ENCODE measurements around the gene MTF2.

MTF2 gene

GRCh38 chr1:93120614-93121013 lies 41.5 kb downstream of the MTF2 start:
- Histone ChIP-seq H3K4me3 (replicated peaks; ENCODE audit: insufficient read depth, low read length) (no peak overlapping the region), H3K27ac (replicated peaks) (no peak overlapping the region), H3K27me3 (ENCODE audit: insufficient read depth, poor library complexity, severe bottlenecking) (no peaks in the 10 kb centered on the region)
- TF ChIP-seq GABPA (IDR thresholded peaks at IDR 0.05; ENCODE audit: low read depth) = no peak
- no peak for TF ChIP-seq REST (IDR thresholded peaks at IDR 0.05; ENCODE audit: insufficient replicate concordance, low read depth)
- TF ChIP-seq, protein P1, sequence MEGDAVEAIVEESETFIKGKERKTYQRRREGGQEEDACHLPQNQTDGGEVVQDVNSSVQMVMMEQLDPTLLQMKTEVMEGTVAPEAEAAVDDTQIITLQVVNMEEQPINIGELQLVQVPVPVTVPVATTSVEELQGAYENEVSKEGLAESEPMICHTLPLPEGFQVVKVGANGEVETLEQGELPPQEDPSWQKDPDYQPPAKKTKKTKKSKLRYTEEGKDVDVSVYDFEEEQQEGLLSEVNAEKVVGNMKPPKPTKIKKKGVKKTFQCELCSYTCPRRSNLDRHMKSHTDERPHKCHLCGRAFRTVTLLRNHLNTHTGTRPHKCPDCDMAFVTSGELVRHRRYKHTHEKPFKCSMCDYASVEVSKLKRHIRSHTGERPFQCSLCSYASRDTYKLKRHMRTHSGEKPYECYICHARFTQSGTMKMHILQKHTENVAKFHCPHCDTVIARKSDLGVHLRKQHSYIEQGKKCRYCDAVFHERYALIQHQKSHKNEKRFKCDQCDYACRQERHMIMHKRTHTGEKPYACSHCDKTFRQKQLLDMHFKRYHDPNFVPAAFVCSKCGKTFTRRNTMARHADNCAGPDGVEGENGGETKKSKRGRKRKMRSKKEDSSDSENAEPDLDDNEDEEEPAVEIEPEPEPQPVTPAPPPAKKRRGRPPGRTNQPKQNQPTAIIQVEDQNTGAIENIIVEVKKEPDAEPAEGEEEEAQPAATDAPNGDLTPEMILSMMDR (IDR thresholded peaks at IDR 0.05; ENCODE audit: insufficient read depth, low read length) = no peak
- TF ChIP-seq SPI1 (IDR thresholded peaks at IDR 0.05; ENCODE audit: borderline replicate concordance, low read depth) = no peak
- no peak for TF ChIP-seq POLR2AphosphoS5 (IDR thresholded peaks at IDR 0.05; ENCODE audit: low read depth)
- no peak for DNase-seq (ENCODE audit: low read depth in 1 of 2, low spot score in 1 of 2)

- H3K27me3 ChIP-seq (ENCODE audit: insufficient read depth, poor library complexity, severe bottlenecking) = no peaks in the 10 kb centered on the region
- H3K27ac ChIP-seq (replicated peaks) = no peak overlapping the region
- H3K4me3 ChIP-seq (replicated peaks; ENCODE audit: insufficient read depth, low read length) = no peak overlapping the region
- TF ChIP-seq REST (IDR thresholded peaks at IDR 0.05; ENCODE audit: insufficient replicate concordance, low read depth) = no peak
- TF ChIP-seq, protein P1 (IDR thresholded peaks at IDR 0.05; ENCODE audit: insufficient read depth, low read length) = no peak
- TF ChIP-seq GABPA (IDR thresholded peaks at IDR 0.05; ENCODE audit: low read depth) = no peak
- TF ChIP-seq POLR2AphosphoS5 (IDR thresholded peaks at IDR 0.05; ENCODE audit: low read depth) = no peak
- TF ChIP-seq SPI1 (IDR thresholded peaks at IDR 0.05; ENCODE audit: borderline replicate concordance, low read depth) = no peak
- no peak for DNase-seq (ENCODE audit: low read depth in 1 of 2, low spot score in 1 of 2)
These were observed 44.2 kb downstream of the MTF2 start for GRCh38 chr1:93123201-93123783.

DNA sequence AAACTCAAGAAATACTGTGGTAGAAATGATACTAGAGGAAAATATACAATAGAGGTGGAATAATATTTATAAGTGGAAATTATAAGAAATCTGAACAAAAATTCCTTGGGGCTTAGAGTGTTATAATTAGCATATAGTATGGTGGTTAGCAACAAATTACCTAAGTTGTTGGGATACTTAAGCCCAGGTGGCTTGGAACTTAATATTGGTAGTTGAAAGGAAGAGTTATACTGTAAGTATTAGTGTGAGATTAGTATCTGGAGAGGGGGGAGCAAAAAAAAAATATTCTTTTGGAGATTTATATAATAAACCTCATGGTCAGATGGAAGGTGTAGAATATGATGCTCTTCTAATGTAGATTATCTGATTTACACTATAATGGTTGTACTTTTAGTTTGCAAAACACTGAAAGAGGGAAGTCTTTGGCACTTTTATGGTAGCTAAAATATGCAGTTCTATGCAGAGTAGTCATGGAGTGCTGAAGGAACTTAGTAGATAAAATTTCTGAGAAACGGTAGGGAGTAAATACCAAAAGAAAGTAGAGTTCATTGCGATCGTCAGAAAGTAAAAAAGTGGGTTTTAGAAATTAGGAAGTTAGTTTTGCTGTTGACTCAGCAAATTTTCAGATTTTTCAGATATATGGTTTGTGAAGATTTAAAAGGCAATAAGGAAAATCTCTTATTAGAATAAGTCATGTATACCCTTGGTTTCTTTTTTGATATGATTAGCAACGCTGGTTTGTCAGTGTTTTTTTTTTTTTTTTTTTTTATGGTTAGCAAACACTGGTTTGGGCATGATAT lies 45.7 kb downstream of the MTF2 start:
- no peak overlapping the region for H3K4me3 ChIP-seq (replicated peaks; ENCODE audit: insufficient read depth, low read length)
- TF ChIP-seq, protein P1 (IDR thresholded peaks at IDR 0.05; ENCODE audit: insufficient read depth, low read length) = no peak
- TF ChIP-seq GABPA (IDR thresholded peaks at IDR 0.05; ENCODE audit: low read depth) (no peak), REST (IDR thresholded peaks at IDR 0.05; ENCODE audit: insufficient replicate concordance, low read depth) (no peak), SPI1 (IDR thresholded peaks at IDR 0.05; ENCODE audit: borderline replicate concordance, low read depth) (no peak), POLR2AphosphoS5 (IDR thresholded peaks at IDR 0.05; ENCODE audit: low read depth) (no peak)
- no peak overlapping the region for H3K27ac ChIP-seq (replicated peaks)

More for the DNA sequence above, 45.7 kb downstream of the MTF2 start:
- no peak for DNase-seq (ENCODE audit: low read depth in 1 of 2, low spot score in 1 of 2)
- H3K27me3 ChIP-seq (ENCODE audit: insufficient read depth, poor library complexity, severe bottlenecking) = no peaks in the 10 kb centered on the region
